ENCODE data around the gene DCLK1. TPM values are rescaled to one million over a fixed set of nuclear protein-coding genes. Genes with fewer than 3 reads are reported as not detected.

The DCLK1 gene
- total RNA-seq, 1 donor from 2014 or later: 22.6 TPM

DNA sequence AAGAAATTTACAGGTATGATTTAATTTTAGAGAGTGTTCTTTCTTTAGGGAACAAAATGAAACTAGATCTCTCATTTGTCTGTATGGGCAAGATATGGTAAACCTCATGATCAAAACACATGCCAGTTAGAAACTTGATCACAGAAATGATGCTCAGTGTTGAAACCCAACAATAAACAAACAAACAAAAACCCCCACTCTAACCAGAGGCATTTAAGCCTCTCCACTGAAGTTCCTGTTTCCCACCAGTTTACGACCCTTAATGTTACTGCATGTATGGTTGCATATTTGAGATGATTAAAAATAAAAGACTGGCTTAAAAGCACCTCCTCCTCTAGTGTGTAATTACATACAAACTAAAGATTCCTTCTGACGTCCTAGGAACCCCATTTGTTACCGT lies 361.4 kb downstream of the DCLK1 start:
- TF ChIP-seq CTCF (IDR thresholded peaks at IDR 0.05): no peak
- Histone ChIP-seq H3K4me3 (no peak overlapping the region), H3K27ac (no peak overlapping the region), H3K9me3 (no peaks in the 10 kb centered on the region), H3K4me1 (no peaks in the 10 kb centered on the region), H3K36me3 (no peaks in the 10 kb centered on the region), H3K27me3 (no peaks in the 10 kb centered on the region)
- DNase-seq (ENCODE audit: low spot score in 2 of 2): no peak
- intact Hi-C loops (cut with DNase I): no loop called here

- DNase-seq (ENCODE audit: low spot score in 2 of 2): no peak
- Histone ChIP-seq H3K27ac (no peak overlapping the region), H3K9me3 (no peaks in the 10 kb centered on the region), H3K36me3 (no peaks in the 10 kb centered on the region), H3K4me1 (no peaks in the 10 kb centered on the region), H3K27me3 (no peaks in the 10 kb centered on the region), H3K4me3 (no peak overlapping the region)
- no peak for TF ChIP-seq CTCF (IDR thresholded peaks at IDR 0.05)
- intact Hi-C loops (cut with DNase I): no loop called here
Measured at GRCh38 chr13:35768551-35768950, 362.6 kb downstream of the DCLK1 start.

GRCh38 chr13:35768073-35768472 lies 363.1 kb downstream of the DCLK1 start:
- Histone ChIP-seq H3K27ac (no peak overlapping the region), H3K36me3 (no peaks in the 10 kb centered on the region), H3K9me3 (no peaks in the 10 kb centered on the region), H3K4me1 (no peaks in the 10 kb centered on the region), H3K4me3 (no peak overlapping the region), H3K27me3 (no peaks in the 10 kb centered on the region)
- no peak for DNase-seq (ENCODE audit: low spot score in 2 of 2)
- TF ChIP-seq CTCF (IDR thresholded peaks at IDR 0.05): no peak
- intact Hi-C loops (cut with DNase I): no loop called here

GRCh38 chr13:35767256-35767976 lies 363.8 kb downstream of the DCLK1 start:
- no peak overlapping the region for H3K4me3 ChIP-seq
- no peak overlapping the region for H3K27ac ChIP-seq
- H3K4me1 ChIP-seq: no peaks in the 10 kb centered on the region
- no peak for DNase-seq (ENCODE audit: low spot score in 2 of 2)
- H3K36me3 ChIP-seq: no peaks in the 10 kb centered on the region
- TF ChIP-seq CTCF (IDR thresholded peaks at IDR 0.05): no peak
- intact Hi-C loops (cut with DNase I): no loop called here
- no peaks in the 10 kb centered on the region for H3K9me3 ChIP-seq
- no peaks in the 10 kb centered on the region for H3K27me3 ChIP-seq

- intact Hi-C loops (cut with DNase I): no loop called here
- Histone ChIP-seq H3K27ac (no peak overlapping the region), H3K36me3 (no peaks in the 10 kb centered on the region), H3K27me3 (no peaks in the 10 kb centered on the region), H3K4me1 (no peaks in the 10 kb centered on the region), H3K9me3 (no peaks in the 10 kb centered on the region), H3K4me3 (no peak overlapping the region)
- TF ChIP-seq CTCF (IDR thresholded peaks at IDR 0.05): no peak
- no peak for DNase-seq (ENCODE audit: low spot score in 2 of 2)
Measured at GRCh38 chr13:35766663-35767062, 364.5 kb downstream of the DCLK1 start.

DNA sequence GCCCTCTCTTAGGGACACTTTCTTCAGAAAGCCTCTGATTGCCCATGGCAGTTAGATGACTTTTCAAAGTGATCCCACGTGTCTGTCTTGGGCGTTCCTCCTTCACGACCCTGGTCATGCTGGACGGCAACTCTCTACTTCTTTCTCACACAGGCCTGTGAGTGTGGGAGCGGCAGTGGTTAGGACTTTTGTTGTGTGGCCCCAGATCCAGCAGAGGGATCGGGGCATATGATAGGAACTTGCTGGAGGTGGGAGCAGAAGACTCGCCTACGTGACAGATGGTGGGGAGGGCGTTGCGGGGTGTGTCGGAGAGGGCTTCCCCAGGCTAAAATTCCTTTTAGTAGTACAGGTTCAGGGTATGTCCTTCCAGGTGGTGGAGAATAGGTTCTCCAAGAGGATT lies 365.2 kb downstream of the DCLK1 start:
- Histone ChIP-seq H3K9me3 (no peaks in the 10 kb centered on the region), H3K4me1 (no peaks in the 10 kb centered on the region), H3K4me3 (no peak overlapping the region), H3K36me3 (no peaks in the 10 kb centered on the region), H3K27ac (no peak overlapping the region), H3K27me3 (no peaks in the 10 kb centered on the region)
- DNase-seq (ENCODE audit: low spot score in 2 of 2): no peak
- no peak for TF ChIP-seq CTCF (IDR thresholded peaks at IDR 0.05)
- intact Hi-C loops (cut with DNase I): no loop called here

Measured in ascending aorta (tissue), 2 donors.